CD4-positive, alpha-beta T cell (primary cell): ENCODE measurements around the gene MSX2. TPM values are rescaled to one million over a fixed set of nuclear protein-coding genes. Genes with fewer than 3 reads are reported as not detected.

Experiments
- ATAC-seq: fragments of 200-7000 bp; cut with Tn5 transposase; one replicate; pipeline ENCODE4 v1.10.0; 2022; ENCODE audit warnings: mild to moderate bottlenecking; ENCODE audit not compliant: poor library complexity
- CTCF ChIA-PET: fragments of 350-600 bp; sonication (Branson Sonifier 250); formaldehyde crosslinking; loops from one replicate; lab custom pipeline; 2021; ENCODE audit warnings: antibody characterized with exemption, inconsistent platforms; lab: Charles Lee
- POLR2A ChIA-PET: fragments of 350-600 bp; sonication (Branson Sonifier 250); formaldehyde crosslinking; loops from one replicate; lab custom pipeline; 2021; ENCODE audit warnings: antibody characterized with exemption, inconsistent platforms; lab: Charles Lee
- DNase-seq, 14 experiments: peaks; one replicate each; pipeline ENCODE4 v3.0.0-alpha.2; 2013 to 2020; ENCODE audit warnings: mixed read lengths in 2 of 14
- H3K27ac ChIP-seq, 2 donors: one replicate each; pipeline versions ENCODE4 v1.5.1 to v1.7.0; 2013; ENCODE audit warnings: low read length in 2 of 2, low read depth in 1 of 2, mild to moderate bottlenecking in 1 of 2
- H3K27me3 ChIP-seq, 2 experiments: 1 replicate in 1 of 2; 2 replicates in 1 of 2; pipeline versions ENCODE4 v1.6.1 to v1.7.0; 2013; ENCODE audit warnings: low read length in 2 of 2, control low read depth in 1 of 2, mild to moderate bottlenecking in 1 of 2, moderate library complexity in 1 of 2; ENCODE audit not compliant: insufficient read depth in 2 of 2, control insufficient read depth in 1 of 2
- H3K36me3 ChIP-seq: one replicate; pipeline ENCODE4 v1.6.1; 2013; ENCODE audit warnings: low read length, control low read depth; ENCODE audit not compliant: insufficient read depth
- H3K4me1 ChIP-seq: one replicate; pipeline ENCODE4 v1.6.1; 2013; ENCODE audit warnings: low read length, control low read depth; ENCODE audit not compliant: insufficient read depth
- H3K4me3 ChIP-seq: one replicate; pipeline ENCODE4 v1.5.1; 2013; ENCODE audit warnings: mild to moderate bottlenecking, low read length, moderate library complexity
- H3K9me3 ChIP-seq, 2 experiments: 1 replicate in 1 of 2; 2 replicates in 1 of 2; pipeline versions ENCODE4 v1.6.1 to v1.7.0; 2013; ENCODE audit warnings: low read length in 2 of 2, mild to moderate bottlenecking in 2 of 2, control low read depth in 1 of 2, moderate library complexity in 1 of 2; ENCODE audit not compliant: control insufficient read depth in 1 of 2, insufficient read depth in 1 of 2
- H3K27ac Mint-ChIP-seq: one replicate; pipeline ENCODE4 v1.8.0; 2020; ENCODE audit warnings: mixed read lengths
- H3K27me3 Mint-ChIP-seq: one replicate; pipeline ENCODE4 v1.8.0; 2021; ENCODE audit warnings: mixed read lengths
- H3K36me3 Mint-ChIP-seq: one replicate; pipeline ENCODE4 v1.8.0; 2021; ENCODE audit warnings: low read depth, mixed read lengths
- H3K4me1 Mint-ChIP-seq: one replicate; pipeline ENCODE4 v1.8.0; 2021; ENCODE audit warnings: low read depth, mixed read lengths
- H3K4me3 Mint-ChIP-seq: one replicate; pipeline ENCODE4 v1.8.0; 2020; ENCODE audit warnings: mild to moderate bottlenecking, mixed read lengths
- H3K9me3 Mint-ChIP-seq: one replicate; pipeline ENCODE4 v1.8.0; 2020; ENCODE audit warnings: mixed read lengths
- CTCF ChIP-seq: fragments of 200-600 bp; IDR thresholded peaks from one replicate; pipeline ENCODE4 v1.8.0; 2022; ENCODE audit warnings: antibody characterized with exemption, mild to moderate bottlenecking
- intact Hi-C, 2 experiments: fragments of 100-400 bp; cut with DNase I in 1 of 2; cut with micrococcal nuclease in 1 of 2; formaldehyde crosslinking; loops; one replicate each; pipeline versions ENCODE4 v1.15.1 to v1.9.0; 2023 to 2025; cut with DNase I, micrococcal nuclease
- total RNA-seq, 174 experiments: library from RNA in 2 of 174; stranded (reverse) in 2 of 174; gene quantifications; one replicate each; pipeline ENCODE4 v1.2.3 and lab custom pipeline; 2021 to 2026

The MSX2 gene
- total RNA-seq, 2 experiments from 2014 or later, result 0.30 to 0.31 TPM

GRCh38 chr5:174719793-174720611 is 4.4 kb upstream of the MSX2 start:
- ChIA-PET CTCF (no interaction called here), POLR2A (no interaction called here)
- Mint-ChIP-seq H3K36me3 (no peaks in the 10 kb centered on the region), H3K27me3 (peaks cover 83% of the 10 kb centered on the region), H3K27ac (no peak overlapping the region), H3K4me1 (peaks cover 26% of the 10 kb centered on the region), H3K4me3 (no peak overlapping the region), H3K9me3 (no peaks in the 10 kb centered on the region)
- Histone ChIP-seq H3K4me3 (no peak overlapping the region), H3K27me3 (peaks cover 68 to 73% of the 10 kb centered on the region in 2 experiments), H3K9me3 (peaks cover 0 to 11% of the 10 kb centered on the region in 2 experiments), H3K27ac (no peak overlapping the region), H3K36me3 (no peaks in the 10 kb centered on the region), H3K4me1 (peaks cover 13% of the 10 kb centered on the region)
- no peak for DNase-seq
- TF ChIP-seq CTCF, result no peak
- intact Hi-C loops, result no loop called here
- ATAC-seq, result no peak

GRCh38 chr5:174720612-174721529 is 3.5 kb upstream of the MSX2 start:
- Mint-ChIP-seq H3K9me3 (no peaks in the 10 kb centered on the region), H3K4me3 (no peak overlapping the region), H3K4me1 (peaks cover 26% of the 10 kb centered on the region), H3K36me3 (no peaks in the 10 kb centered on the region), H3K27me3 (peaks cover 88% of the 10 kb centered on the region), H3K27ac (no peak overlapping the region)
- Histone ChIP-seq H3K4me1 (peaks cover 16% of the 10 kb centered on the region), H3K9me3 (peaks cover 0 to 16% of the 10 kb centered on the region in 2 experiments), H3K27ac (no peak overlapping the region), H3K27me3 (peaks cover 72 to 79% of the 10 kb centered on the region in 2 experiments), H3K4me3 (no peak overlapping the region), H3K36me3 (no peaks in the 10 kb centered on the region)
- POLR2A ChIA-PET, result no interaction called here
- TF ChIP-seq CTCF, result no peak
- CTCF ChIA-PET, result no interaction called here
- DNase-seq, result no peak
- intact Hi-C loops, result no loop called here
- ATAC-seq, result no peak

- ATAC-seq (no peak), DNase-seq (no peak)
- Histone ChIP-seq H3K36me3 (no peaks in the 10 kb centered on the region), H3K4me3 (no peak overlapping the region), H3K27ac (no peak overlapping the region), H3K27me3 (peaks cover 81 to 88% of the 10 kb centered on the region in 2 experiments), H3K9me3 (peaks cover 0 to 18% of the 10 kb centered on the region in 2 experiments), H3K4me1 (peaks cover 16% of the 10 kb centered on the region)
- H3K4me1 Mint-ChIP-seq, result peaks cover 26% of the 10 kb centered on the region
- H3K27ac Mint-ChIP-seq, result no peak overlapping the region
- intact Hi-C loops, result no loop called here
- ChIA-PET CTCF (no interaction called here), POLR2A (no interaction called here)
- no peaks in the 10 kb centered on the region for H3K9me3 Mint-ChIP-seq
- H3K4me3 Mint-ChIP-seq, result no peak overlapping the region
- peaks cover 88% of the 10 kb centered on the region for H3K27me3 Mint-ChIP-seq
- TF ChIP-seq CTCF, result no peak
- H3K36me3 Mint-ChIP-seq, result no peaks in the 10 kb centered on the region
Observed at GRCh38 chr5:174721530-174722432, 2.6 kb upstream of the MSX2 start.
